Fibroblast of the aortic adventitia (primary cell): Measurements from ENCODE around the gene NPM1. TPM values are rescaled to one million over a fixed set of nuclear protein-coding genes. Genes with fewer than 3 reads are reported as not detected.

Experiments
- DNase-seq: peaks from one replicate; pipeline ENCODE4 v3.0.0-alpha.2; 2010; ENCODE audit warnings: low read depth
- H3K4me3 ChIP-seq: 2 replicates; pipeline ENCODE4 v1.5.1; 2011; ENCODE audit warnings: low read depth, mild to moderate bottlenecking, control low read depth, low read length, moderate library complexity
- small RNA-seq: library from RNA; depleted of rRNA; stranded (forward); fragments of <200 nt; gene quantifications from one replicate; pipeline ENCODE3, GENCODE V24; 2012
- total RNA-seq: library from RNA; depleted of rRNA; stranded (reverse); fragments of >200 nt; gene quantifications from 2 replicates; pipeline ENCODE4 v1.2.3, GENCODE V29; 2012; ENCODE audit warnings: low replicate concordance
- TF ChIP-seq, protein P1 (sequence below): IDR thresholded peaks from 2 replicates; pipeline ENCODE4 v1.5.1; 2011; ENCODE audit warnings: mild to moderate bottlenecking, low read length, control low read depth, inconsistent platforms; ENCODE audit not compliant: insufficient read depth

The NPM1 gene
- total RNA-seq, 1 donor: 1,373 TPM

DNA sequence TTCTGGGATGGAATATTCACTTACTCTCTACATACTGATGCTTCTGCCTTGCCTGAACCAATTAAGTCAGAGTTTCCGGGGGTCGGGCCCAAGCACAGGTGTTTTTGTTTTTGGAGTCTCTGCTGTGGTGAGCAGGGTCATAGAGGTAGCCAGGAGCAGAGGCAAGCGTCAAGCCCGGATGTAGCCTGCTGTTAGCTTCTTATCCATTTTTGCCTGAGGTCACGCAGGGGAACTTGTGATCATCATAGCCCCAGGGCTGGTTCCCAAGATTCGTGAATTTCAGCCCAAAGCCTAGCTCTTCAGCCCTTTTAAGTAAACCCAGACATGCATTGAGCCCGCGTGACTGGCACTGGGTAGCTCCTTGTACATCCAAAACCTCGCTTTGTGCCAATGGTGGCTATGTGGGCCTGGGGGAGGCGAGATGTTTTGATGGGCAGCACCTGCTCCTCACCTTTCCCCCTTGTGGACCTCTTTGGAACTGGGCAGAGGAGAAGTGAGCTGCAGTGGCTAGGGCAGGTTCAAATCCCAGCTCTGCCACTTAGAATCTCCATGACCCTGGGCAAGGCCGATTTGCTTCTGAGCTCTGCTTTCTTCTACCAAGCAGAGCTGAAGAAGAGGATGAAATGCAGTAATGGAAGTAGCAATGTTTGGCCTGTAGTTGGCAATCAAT is 65.5 kb downstream of the NPM1 start:
- TF ChIP-seq, protein P1, sequence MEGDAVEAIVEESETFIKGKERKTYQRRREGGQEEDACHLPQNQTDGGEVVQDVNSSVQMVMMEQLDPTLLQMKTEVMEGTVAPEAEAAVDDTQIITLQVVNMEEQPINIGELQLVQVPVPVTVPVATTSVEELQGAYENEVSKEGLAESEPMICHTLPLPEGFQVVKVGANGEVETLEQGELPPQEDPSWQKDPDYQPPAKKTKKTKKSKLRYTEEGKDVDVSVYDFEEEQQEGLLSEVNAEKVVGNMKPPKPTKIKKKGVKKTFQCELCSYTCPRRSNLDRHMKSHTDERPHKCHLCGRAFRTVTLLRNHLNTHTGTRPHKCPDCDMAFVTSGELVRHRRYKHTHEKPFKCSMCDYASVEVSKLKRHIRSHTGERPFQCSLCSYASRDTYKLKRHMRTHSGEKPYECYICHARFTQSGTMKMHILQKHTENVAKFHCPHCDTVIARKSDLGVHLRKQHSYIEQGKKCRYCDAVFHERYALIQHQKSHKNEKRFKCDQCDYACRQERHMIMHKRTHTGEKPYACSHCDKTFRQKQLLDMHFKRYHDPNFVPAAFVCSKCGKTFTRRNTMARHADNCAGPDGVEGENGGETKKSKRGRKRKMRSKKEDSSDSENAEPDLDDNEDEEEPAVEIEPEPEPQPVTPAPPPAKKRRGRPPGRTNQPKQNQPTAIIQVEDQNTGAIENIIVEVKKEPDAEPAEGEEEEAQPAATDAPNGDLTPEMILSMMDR: peak; percentile 8
- H3K4me3 ChIP-seq: no peak overlapping the region
- DNase-seq: no peak

DNA sequence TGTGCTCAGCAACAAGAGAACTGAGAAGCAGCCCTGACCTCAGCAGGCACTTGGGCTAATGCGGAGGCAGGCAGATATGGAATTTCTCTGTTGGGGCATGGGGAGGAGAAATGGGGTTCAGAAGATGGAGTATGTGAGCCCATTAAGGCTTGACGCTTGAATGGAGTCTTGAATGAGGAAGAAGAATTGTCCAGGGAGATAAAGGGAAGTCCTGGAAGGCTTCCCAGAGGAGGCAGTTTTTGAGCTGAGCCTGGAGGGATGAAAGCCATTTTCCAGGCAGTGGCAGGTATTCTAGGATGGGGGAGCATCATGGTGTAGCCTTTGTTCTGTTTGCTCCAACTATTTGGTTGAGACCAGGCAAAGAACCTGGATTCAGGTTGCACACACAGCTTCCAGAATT is 66.3 kb downstream of the NPM1 start:
- TF ChIP-seq, protein P1: no peak
- H3K4me3 ChIP-seq: no peak overlapping the region
- no peak for DNase-seq

DNA sequence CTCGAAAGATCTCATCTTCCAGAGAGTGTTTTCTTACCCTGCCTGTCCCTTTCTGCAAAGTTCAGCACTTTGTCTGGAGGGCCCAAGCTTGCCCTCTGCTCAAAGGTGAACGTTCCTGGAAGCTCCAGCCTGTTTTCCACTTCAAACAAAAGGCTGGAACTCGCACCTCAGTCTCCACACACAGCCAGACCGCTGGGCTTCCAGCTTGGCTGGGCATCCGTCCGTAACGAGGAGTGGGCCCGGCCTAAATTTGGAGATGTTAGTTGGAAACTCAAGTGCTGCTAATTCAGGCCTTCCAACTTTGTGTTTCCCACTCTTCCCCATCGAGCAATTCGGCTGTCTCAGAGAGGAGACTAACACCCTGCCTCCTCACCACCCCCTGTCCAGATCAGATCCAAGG is 66.9 kb downstream of the NPM1 start:
- DNase-seq: no peak
- H3K4me3 ChIP-seq: no peak overlapping the region
- TF ChIP-seq, protein P1: no peak

DNA sequence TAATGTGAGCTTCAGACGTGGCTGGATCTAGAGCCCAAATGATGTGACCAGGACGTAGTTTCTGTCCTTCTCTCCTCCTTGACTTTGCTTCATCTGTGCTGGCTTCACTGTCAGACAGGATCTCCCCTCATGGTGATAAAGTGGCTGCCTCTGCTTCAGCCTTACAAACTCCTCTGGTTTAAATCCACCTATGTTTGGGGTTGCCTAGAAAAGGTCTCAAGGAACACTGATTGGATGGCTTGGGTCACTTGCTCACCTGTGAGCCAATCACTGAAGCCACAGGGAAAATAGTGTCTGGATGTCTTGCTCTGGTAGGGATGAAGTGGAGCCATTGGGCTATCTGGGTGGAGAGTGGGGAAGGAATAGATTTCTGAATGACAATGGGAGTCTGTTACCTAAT is 67.9 kb downstream of the NPM1 start:
- DNase-seq: no peak
- TF ChIP-seq, protein P1: no peak
- H3K4me3 ChIP-seq: no peak overlapping the region

DNA sequence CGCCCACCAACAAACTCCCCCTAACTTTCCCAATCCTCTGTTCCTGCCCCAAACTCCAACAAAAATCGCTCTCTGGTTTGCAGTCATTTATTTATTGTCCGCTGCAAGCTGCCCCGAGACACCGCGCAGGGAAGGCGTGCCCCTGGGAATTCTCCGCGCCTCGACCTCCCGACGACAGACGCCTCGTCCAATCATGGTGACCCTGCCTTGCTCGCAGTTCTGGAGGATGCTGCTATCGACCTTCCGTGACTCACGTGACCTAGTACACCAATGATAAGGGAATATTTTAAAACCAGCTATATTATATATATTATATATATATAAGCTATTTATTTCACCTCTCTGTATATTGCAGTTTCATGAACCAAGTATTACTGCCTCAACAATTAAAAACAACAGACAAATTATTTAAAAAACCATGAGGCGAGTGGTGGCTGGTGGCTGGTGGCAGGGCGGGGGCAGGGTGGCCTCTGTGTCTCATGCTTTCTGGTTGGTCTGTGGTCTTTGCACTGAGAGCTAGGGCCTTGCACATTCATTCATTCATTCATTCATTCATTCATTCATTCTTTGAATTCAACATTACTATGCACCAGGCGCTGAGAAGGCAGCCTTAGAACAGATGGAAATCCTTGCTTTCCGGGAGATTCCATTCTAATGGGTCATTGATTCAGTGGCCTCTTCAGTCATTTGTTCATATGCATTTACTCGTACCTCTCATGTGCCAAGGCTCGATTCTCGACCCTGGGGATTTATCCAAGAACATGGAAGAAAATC is 69.7 kb downstream of the NPM1 start:
- no peak overlapping the region for H3K4me3 ChIP-seq
- DNase-seq: no peak
- TF ChIP-seq, protein P1: no peak

DNA sequence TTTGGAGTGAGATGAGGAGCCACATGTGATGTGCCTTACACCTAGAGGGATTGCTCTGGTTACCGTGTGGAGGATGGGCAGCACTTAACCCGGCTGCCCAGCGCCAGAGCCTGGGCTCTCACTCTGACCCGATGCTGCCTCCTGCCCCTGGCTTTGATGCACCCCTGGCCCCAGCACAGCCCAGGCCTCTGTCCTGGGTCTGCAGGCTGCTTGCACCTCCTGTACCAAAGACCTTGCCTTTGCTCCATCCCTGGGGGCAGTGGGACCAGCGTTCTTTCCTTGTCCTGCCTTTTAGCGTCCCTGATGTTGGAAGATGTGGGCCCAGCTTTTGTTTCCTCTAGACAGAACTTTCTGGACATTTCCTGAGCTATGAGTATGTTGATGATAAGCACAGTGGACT is 72.2 kb downstream of the NPM1 start:
- DNase-seq: no peak
- no peak overlapping the region for H3K4me3 ChIP-seq
- TF ChIP-seq, protein P1: no peak

Small RNA genes lying within 50 kb of the gene (small RNA-seq; reads per million reads assigned to genes)
- gene AC091980.1 (not detected), gene MIR3912 (1.2 reads per million, percentile 44 among the genes with 10 or more reads in this experiment), gene RN7SL339P (not detected), gene SNORA70J (not detected)

Other genes starting within 250 kb of the NPM1 start
- gene TLX3, start 78.6 kb upstream of the NPM1 start, total RNA-seq: not detected in 2 replicates
- 0.54 TPM in 1 of 2 replicates, not detected in the other for gene FGF18, start 31.8 kb downstream of the NPM1 start, total RNA-seq